SH-SY5Y (cell line): ENCODE measurements around the gene WNT7A.

Experiments used
- GATA2 ChIP-seq: IDR thresholded peaks from 2 replicates; pipeline ENCODE4 v1.6.1; 2011; ENCODE audit warnings: mild to moderate bottlenecking, low read depth, low read length
- GATA3 ChIP-seq: IDR thresholded peaks from 2 replicates; pipeline ENCODE4 v1.6.1; 2011; ENCODE audit warnings: low read depth, mild to moderate bottlenecking, low read length, moderate library complexity

- TF ChIP-seq GATA3 (no peak), GATA2 (no peak)
These were observed 32.9 kb downstream of the WNT7A start for GRCh38 chr3:13846716-13847570.
